Measurements from ENCODE around the gene MYLK4.

MYLK4 gene

GRCh38 chr6:2680264-2680922 lies 70.3 kb downstream of the MYLK4 start:
- no peak overlapping the region for H3K27ac ChIP-seq (ENCODE audit: low read length)
- no peaks in the 10 kb centered on the region for H3K36me3 ChIP-seq (ENCODE audit: control insufficient read depth, low read depth, low read length)
- no peaks in the 10 kb centered on the region for H3K4me1 ChIP-seq (ENCODE audit: control insufficient read depth, low read depth, low read length)
- no peaks in the 10 kb centered on the region for H3K27me3 ChIP-seq (ENCODE audit: control insufficient read depth, insufficient read depth, low read length)
- no peak overlapping the region for H3K4me3 ChIP-seq (ENCODE audit: low read length)
- H3K9me3 ChIP-seq (ENCODE audit: control insufficient read depth, low read depth, low read length) = no peaks in the 10 kb centered on the region
- H3K9ac ChIP-seq (ENCODE audit: low read length) = no peak overlapping the region

DNA sequence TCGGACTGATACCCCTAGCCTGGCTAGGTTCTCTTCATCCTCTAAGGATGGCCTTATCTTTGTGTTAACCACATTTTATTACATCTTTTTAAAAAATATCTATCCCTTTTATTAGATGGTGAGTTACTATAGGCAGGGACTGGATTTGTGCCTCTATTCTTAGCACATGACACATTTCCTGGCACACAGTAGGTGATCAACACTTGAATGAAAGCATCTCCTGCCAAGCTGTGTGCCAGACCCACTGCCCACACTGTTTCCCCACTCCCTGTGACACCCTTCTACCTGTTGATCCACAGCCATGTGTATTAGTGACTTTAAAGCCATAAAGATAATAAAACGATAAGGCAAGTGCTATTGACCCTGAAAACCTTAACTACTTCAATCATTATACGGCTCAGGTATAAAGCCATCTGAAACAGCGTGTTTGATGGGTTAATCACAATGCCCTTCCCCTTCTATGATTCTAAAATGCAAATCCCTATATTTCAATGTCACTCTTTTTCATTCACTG lies 73.6 kb downstream of the MYLK4 start:
- no peak overlapping the region for H3K27ac ChIP-seq (ENCODE audit: low read length)
- no peaks in the 10 kb centered on the region for H3K4me1 ChIP-seq (ENCODE audit: control insufficient read depth, low read depth, low read length)
- H3K27me3 ChIP-seq (ENCODE audit: control insufficient read depth, insufficient read depth, low read length) = no peaks in the 10 kb centered on the region
- H3K9me3 ChIP-seq (ENCODE audit: control insufficient read depth, low read depth, low read length) = no peaks in the 10 kb centered on the region
- H3K4me3 ChIP-seq (ENCODE audit: low read length) = no peak overlapping the region
- no peak overlapping the region for H3K9ac ChIP-seq (ENCODE audit: low read length)
- no peaks in the 10 kb centered on the region for H3K36me3 ChIP-seq (ENCODE audit: control insufficient read depth, low read depth, low read length)

- H3K4me1 ChIP-seq (ENCODE audit: control insufficient read depth, low read depth, low read length) = no peaks in the 10 kb centered on the region
- no peak overlapping the region for H3K9ac ChIP-seq (ENCODE audit: low read length)
- no peak overlapping the region for H3K27ac ChIP-seq (ENCODE audit: low read length)
- H3K27me3 ChIP-seq (ENCODE audit: control insufficient read depth, insufficient read depth, low read length) = no peaks in the 10 kb centered on the region
- H3K4me3 ChIP-seq (ENCODE audit: low read length) = no peak overlapping the region
- no peaks in the 10 kb centered on the region for H3K9me3 ChIP-seq (ENCODE audit: control insufficient read depth, low read depth, low read length)
- H3K36me3 ChIP-seq (ENCODE audit: control insufficient read depth, low read depth, low read length) = no peaks in the 10 kb centered on the region
These were observed 74.7 kb downstream of the MYLK4 start for GRCh38 chr6:2676048-2676447.

DNA sequence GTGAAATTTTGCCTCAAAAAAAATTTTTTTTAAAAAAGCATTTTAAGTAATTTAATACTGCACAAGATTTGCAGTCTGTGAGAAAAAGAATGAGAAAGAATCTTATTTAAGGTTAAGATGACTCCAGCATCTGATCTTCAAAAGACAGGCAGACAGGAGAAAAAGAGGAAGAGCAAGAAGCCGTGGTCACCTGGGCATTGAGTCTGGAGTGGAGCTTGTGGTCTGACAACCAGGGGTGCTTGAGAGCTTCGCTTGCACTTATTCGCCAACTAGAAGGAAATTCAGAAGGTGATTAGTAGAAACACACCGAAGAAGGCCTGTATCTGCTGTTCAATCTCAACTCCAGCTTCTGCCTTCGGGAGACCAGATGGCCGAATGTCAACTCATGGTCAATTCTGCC lies 75.9 kb downstream of the MYLK4 start:
- H3K4me3 ChIP-seq (ENCODE audit: low read length) = no peak overlapping the region
- no peaks in the 10 kb centered on the region for H3K4me1 ChIP-seq (ENCODE audit: control insufficient read depth, low read depth, low read length)
- no peak overlapping the region for H3K27ac ChIP-seq (ENCODE audit: low read length)
- no peaks in the 10 kb centered on the region for H3K27me3 ChIP-seq (ENCODE audit: control insufficient read depth, insufficient read depth, low read length)
- no peak overlapping the region for H3K9ac ChIP-seq (ENCODE audit: low read length)
- no peaks in the 10 kb centered on the region for H3K9me3 ChIP-seq (ENCODE audit: control insufficient read depth, low read depth, low read length)
- H3K36me3 ChIP-seq (ENCODE audit: control insufficient read depth, low read depth, low read length) = no peaks in the 10 kb centered on the region

DNA sequence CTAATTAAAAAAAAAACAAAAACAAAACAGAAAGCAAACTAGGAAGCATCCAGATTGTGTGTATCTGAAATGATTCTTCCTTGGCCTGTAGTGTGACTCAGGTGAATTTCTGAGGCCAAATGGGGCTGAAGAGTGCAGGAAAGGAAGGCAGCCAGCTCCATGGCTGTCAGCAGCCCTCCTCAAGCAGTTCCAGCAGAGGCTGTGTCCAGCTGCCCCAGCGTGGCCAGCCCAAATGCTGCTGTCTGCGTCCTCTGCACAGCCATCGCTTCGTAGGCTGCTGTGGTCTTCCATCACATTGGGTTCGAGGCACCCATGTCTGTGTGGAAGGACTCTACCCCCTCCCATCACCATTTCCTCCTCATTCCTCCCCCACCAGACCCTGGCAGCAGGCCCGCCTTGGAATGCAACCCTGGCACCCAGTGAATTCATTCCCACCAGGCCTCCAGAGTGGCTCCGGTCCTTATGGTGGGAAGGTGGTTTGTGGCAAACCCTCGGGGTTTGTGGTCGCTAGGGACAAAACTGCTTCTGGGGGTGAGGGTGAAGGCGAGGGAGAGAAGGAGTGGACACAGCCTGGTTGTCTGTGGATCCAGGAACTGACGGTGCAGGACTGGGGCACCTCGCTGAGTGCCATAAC lies 81.5 kb downstream of the MYLK4 start:
- Histone ChIP-seq H3K9me3 (ENCODE audit: control insufficient read depth, low read depth, low read length) (no peaks in the 10 kb centered on the region), H3K27me3 (ENCODE audit: control insufficient read depth, insufficient read depth, low read length) (no peaks in the 10 kb centered on the region), H3K9ac (ENCODE audit: low read length) (no peak overlapping the region), H3K27ac (ENCODE audit: low read length) (no peak overlapping the region), H3K36me3 (ENCODE audit: control insufficient read depth, low read depth, low read length) (no peaks in the 10 kb centered on the region), H3K4me1 (ENCODE audit: control insufficient read depth, low read depth, low read length) (peaks cover 15% of the 10 kb centered on the region), H3K4me3 (ENCODE audit: low read length) (no peak overlapping the region)

GRCh38 chr6:2667617-2668016 lies 83.1 kb downstream of the MYLK4 start:
- no peak overlapping the region for H3K4me3 ChIP-seq (ENCODE audit: low read length)
- no peaks in the 10 kb centered on the region for H3K27me3 ChIP-seq (ENCODE audit: control insufficient read depth, insufficient read depth, low read length)
- H3K4me1 ChIP-seq (ENCODE audit: control insufficient read depth, low read depth, low read length) = peaks cover 15% of the 10 kb centered on the region
- H3K9me3 ChIP-seq (ENCODE audit: control insufficient read depth, low read depth, low read length) = no peaks in the 10 kb centered on the region
- no peak overlapping the region for H3K9ac ChIP-seq (ENCODE audit: low read length)
- H3K27ac ChIP-seq (ENCODE audit: low read length) = no peak overlapping the region
- no peaks in the 10 kb centered on the region for H3K36me3 ChIP-seq (ENCODE audit: control insufficient read depth, low read depth, low read length)

- H3K27me3 ChIP-seq (ENCODE audit: control insufficient read depth, insufficient read depth, low read length) = no peaks in the 10 kb centered on the region
- no peak overlapping the region for H3K27ac ChIP-seq (ENCODE audit: low read length)
- peaks cover 15% of the 10 kb centered on the region for H3K4me1 ChIP-seq (ENCODE audit: control insufficient read depth, low read depth, low read length)
- no peaks in the 10 kb centered on the region for H3K9me3 ChIP-seq (ENCODE audit: control insufficient read depth, low read depth, low read length)
- H3K4me3 ChIP-seq (ENCODE audit: low read length) = no peak overlapping the region
- H3K9ac ChIP-seq (ENCODE audit: low read length) = no peak overlapping the region
- H3K36me3 ChIP-seq (ENCODE audit: control insufficient read depth, low read depth, low read length) = no peaks in the 10 kb centered on the region
These were observed 83.7 kb downstream of the MYLK4 start for GRCh38 chr6:2666906-2667575.

- no peak overlapping the region for H3K9ac ChIP-seq (ENCODE audit: low read length)
- H3K4me1 ChIP-seq (ENCODE audit: control insufficient read depth, low read depth, low read length) = peaks cover 15% of the 10 kb centered on the region
- H3K9me3 ChIP-seq (ENCODE audit: control insufficient read depth, low read depth, low read length) = no peaks in the 10 kb centered on the region
- H3K27me3 ChIP-seq (ENCODE audit: control insufficient read depth, insufficient read depth, low read length) = no peaks in the 10 kb centered on the region
- H3K36me3 ChIP-seq (ENCODE audit: control insufficient read depth, low read depth, low read length) = no peaks in the 10 kb centered on the region
- no peak overlapping the region for H3K4me3 ChIP-seq (ENCODE audit: low read length)
- H3K27ac ChIP-seq (ENCODE audit: low read length) = no peak overlapping the region
These were observed 85.3 kb downstream of the MYLK4 start for GRCh38 chr6:2665146-2666070.

GRCh38 chr6:2663123-2663522 lies 87.6 kb downstream of the MYLK4 start:
- Histone ChIP-seq H3K27me3 (ENCODE audit: control insufficient read depth, insufficient read depth, low read length) (no peaks in the 10 kb centered on the region), H3K4me1 (ENCODE audit: control insufficient read depth, low read depth, low read length) (peaks cover 15% of the 10 kb centered on the region), H3K27ac (ENCODE audit: low read length) (no peak overlapping the region), H3K9ac (ENCODE audit: low read length) (no peak overlapping the region), H3K4me3 (ENCODE audit: low read length) (no peak overlapping the region), H3K36me3 (ENCODE audit: control insufficient read depth, low read depth, low read length) (no peaks in the 10 kb centered on the region), H3K9me3 (ENCODE audit: control insufficient read depth, low read depth, low read length) (no peaks in the 10 kb centered on the region)

DNA sequence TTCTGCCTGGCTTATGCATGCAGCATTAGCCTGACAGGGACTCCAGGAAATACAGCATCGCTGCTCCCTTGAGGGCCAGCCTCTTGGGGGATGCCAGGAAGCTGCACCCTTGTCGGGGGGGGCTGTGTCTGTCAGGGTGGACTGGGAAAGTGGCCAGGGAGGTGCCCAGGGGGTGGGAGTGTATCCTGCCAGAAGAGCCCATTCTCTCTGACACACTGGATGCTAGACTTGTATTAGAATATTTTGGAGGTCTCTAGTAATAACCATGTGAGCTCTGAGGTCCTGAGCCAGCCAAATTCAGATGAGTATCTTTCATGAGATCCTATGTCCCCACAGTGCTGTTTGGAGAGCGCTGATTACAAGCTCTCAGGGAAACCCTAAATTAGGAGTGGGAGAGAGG lies 89.1 kb downstream of the MYLK4 start:
- H3K36me3 ChIP-seq (ENCODE audit: control insufficient read depth, low read depth, low read length) = no peaks in the 10 kb centered on the region
- no peaks in the 10 kb centered on the region for H3K27me3 ChIP-seq (ENCODE audit: control insufficient read depth, insufficient read depth, low read length)
- no peak overlapping the region for H3K4me3 ChIP-seq (ENCODE audit: low read length)
- no peak overlapping the region for H3K9ac ChIP-seq (ENCODE audit: low read length)
- H3K4me1 ChIP-seq (ENCODE audit: control insufficient read depth, low read depth, low read length) = peaks cover 17% of the 10 kb centered on the region
- no peaks in the 10 kb centered on the region for H3K9me3 ChIP-seq (ENCODE audit: control insufficient read depth, low read depth, low read length)
- no peak overlapping the region for H3K27ac ChIP-seq (ENCODE audit: low read length)

- H3K27me3 ChIP-seq (ENCODE audit: control insufficient read depth, insufficient read depth, low read length) = no peaks in the 10 kb centered on the region
These were observed 90.8 kb downstream of the MYLK4 start for GRCh38 chr6:2659882-2660281.

More at GRCh38 chr6:2659882-2660281, 90.8 kb downstream of the MYLK4 start:
- Histone ChIP-seq H3K4me1 (ENCODE audit: control insufficient read depth, low read depth, low read length) (peaks cover 22% of the 10 kb centered on the region), H3K27ac (ENCODE audit: low read length) (no peak overlapping the region), H3K9me3 (ENCODE audit: control insufficient read depth, low read depth, low read length) (no peaks in the 10 kb centered on the region), H3K4me3 (ENCODE audit: low read length) (no peak overlapping the region), H3K9ac (ENCODE audit: low read length) (no peak overlapping the region), H3K36me3 (ENCODE audit: control insufficient read depth, low read depth, low read length) (no peaks in the 10 kb centered on the region)
